HG03442 (cell line): ENCODE measurements around the gene SOBP.
"Not testable (repeated sequence)": the region's sequence is repeated elsewhere in the genome, so short reads cannot be mapped to it uniquely, and the experiment has no call there.

ENCODE experiments used
- ATAC-seq: cut with Tn5 transposase; IDR thresholded peaks from one replicate; pipeline ENCODE4 v1.9.1; 2021; ENCODE audit warnings: mild to moderate bottlenecking, moderate library complexity; ENCODE audit not compliant: unreplicated experiment

The SOBP gene

DNA sequence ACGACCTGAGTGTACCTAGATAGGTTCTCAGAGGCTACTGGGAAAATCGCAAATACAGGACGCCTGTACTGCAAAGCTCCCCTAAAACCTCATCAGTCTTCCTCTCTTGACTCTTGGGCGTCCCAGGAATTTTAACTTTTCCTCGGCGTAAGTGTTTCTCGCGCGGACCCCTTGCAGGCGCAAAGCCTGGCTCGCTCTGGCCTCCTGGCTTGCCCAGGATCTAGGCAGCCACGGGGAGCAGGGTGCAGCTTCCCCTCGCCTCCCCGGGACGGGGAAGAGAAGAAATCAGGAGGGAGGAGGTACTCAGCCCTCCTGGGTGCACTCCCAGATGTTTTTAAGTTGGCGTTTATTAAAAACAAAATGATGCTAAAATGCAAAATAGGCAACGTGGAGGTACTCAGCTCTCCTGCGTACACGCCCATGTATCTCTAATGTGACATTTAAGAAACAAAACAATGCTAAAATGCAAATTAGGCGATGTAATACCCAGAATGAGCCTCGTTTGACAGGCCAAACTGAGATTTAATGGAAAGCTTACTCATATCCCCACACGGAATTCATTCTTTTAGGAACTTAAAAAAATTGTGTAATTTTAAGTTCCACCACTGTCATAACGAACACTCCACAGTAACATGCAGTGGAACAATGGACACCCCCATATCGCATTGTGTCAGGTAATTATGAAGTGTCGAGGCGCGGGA lies 1.6 kb upstream of the SOBP start:
- no peak for ATAC-seq

DNA sequence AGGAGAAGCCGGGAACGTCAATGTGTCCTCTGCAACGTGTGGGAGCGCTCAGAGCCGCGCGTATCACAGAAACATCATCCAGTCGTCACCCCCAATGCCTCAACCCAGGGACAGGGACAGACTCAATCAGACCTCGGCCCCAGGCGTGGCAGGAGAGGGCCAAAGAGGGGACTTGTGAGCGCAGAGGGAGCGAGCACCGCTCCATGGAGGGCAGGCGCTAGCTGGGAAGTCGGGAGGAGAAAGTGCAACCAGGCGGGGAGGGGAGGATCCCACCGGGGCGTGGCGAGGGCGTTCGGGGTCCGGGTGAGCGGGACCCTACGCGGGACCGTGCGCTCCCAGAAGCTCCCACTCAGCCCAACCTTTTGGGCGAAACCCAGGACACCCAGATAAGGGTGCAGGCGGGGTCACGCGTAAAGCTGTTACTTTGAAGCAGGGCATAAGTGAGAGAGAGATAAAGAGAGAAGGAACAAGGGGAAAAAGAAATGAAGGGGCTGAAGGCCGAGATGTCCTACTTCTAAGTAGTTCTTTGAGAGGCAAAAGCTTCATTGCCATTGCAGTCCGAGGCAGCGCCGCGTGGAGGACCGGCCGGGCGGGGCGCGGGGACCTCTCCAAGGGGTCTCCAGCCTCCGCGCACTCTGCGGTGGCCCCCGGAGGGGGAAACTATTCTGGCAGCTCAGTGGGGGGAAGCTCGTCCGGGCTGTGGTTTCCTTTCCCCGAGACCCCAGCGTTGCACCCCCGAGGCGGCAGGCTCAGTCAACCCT lies 862 bp upstream of the SOBP start:
- no peak for ATAC-seq

- ATAC-seq = no peak
Measured at GRCh38 chr6:107490566-107491137, 735 bp downstream of the SOBP start.

GRCh38 chr6:107491138-107491609 lies 1.3 kb downstream of the SOBP start:
- ATAC-seq = no peak

- no peak for ATAC-seq
Measured at GRCh38 chr6:107491760-107492660, 2.1 kb downstream of the SOBP start.

DNA sequence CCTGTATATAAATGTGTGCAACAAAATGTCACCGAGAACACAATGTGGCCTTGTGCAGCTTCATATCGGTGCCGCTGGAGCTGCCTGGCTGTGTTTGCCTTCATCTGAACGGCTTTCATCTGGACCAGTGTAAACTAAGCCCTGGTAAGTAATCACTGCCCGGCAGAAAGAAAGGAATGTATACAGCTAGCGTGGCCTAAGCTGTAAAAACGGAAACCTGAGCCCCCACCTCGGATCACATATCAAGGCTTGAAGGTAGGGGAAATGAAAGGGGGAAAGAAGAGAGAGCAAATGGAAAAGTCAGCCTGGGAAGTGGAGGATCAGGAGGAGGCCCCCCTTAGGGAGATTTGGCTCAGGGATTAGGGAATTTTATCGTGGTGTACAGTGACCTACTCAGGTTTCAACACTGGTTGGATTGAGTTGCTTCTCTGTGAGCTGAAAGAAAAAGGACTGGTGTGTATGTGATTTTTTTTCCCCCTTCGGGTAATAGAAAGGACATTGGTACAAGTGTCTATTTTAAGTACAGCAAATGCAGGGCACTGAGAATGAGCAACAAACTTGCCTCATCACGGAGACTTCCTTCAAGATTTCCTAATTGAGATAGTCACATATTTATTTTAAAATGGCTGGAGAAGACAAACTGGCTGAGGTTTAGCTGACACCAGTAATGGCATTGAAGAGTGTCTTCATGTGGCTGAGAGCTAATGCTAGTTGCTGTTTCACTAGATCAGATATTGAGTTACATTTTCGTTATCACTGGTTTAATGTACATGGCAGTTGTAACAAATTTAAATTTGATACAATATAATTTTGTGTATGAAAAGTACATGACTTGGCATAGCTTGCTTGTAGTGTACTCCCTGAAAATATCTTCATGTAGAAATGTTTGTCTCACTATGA lies 3.5 kb downstream of the SOBP start:
- ATAC-seq = no peak

DNA sequence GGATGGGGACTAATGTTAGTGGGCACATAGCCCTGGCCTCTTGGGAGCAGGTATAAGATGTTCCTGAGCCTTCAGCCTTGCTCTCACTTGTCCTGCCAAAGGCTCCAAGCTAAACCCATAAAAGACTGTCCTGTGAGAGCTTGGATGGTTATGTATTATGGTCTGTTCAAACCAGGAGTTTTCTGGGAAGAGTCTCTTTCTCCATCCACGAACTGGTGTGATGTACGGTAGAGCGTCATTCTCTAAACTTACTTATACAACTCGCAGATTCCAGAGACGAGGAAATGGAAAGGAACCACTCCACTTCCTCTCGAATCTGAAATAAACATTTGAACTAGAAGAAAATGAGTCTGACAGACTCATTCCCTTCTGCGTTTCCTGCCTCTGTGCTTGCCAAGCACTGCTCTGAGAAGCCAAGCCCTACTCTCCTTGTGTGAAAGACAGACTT lies 5.3 kb downstream of the SOBP start:
- no peak for ATAC-seq

- ATAC-seq = no peak
Measured at GRCh38 chr6:107495971-107496370, 6.1 kb downstream of the SOBP start.

DNA sequence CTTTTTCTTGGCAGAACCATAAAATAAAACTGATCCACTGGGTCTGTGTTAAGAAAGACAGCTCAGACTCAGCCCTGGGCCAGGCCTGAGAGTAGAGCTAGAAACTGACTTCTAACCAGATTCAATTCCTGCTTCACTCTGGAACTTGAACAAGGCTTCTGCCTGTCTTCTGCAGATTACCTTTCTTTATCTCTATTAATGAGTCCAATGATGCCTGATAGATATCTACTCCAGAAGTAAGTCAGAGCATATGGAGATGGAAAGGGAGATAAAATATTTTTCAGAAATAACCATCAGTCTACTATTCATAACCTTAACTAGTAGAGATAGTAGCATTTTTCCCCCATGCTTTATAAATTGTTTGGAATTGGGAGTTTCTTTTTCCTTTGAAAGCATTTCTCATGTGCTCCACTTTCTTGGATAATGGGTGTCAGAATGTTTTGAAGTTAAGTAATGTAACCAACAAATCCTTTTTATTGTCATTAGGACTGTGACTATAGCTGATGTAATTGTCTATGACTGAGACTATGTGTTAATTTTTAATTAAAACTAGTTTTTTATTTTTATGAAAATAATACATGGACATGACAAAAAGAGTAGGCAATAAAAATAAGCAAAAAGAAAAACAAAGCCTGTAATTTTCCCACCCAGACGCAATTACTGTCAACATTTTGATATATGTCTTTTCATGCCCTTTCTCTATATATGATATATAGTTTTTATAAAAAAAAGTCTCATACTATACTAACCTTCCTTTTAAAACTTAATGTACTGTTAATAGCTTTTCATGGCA lies 7.2 kb downstream of the SOBP start:
- ATAC-seq = no peak

GRCh38 chr6:107504270-107505026 lies 14.5 kb downstream of the SOBP start:
- no peak for ATAC-seq

DNA sequence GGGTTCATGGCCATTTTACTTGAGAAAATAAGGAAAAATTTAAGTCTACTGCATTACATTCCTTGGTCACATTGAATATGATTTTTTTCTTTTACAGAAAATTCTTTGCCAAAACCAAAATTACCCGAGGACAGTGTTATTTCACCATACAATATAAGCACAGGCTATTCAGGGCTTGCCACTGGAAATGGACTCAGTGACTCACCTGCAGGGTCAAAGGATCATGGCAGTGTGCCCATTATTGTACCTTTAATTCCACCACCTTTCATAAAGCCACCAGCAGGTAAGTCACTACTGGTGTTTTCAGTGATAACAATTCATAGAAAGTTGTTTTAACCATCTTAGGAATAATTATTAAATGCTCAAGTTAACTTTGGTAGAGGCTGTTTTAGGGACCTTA lies 16.2 kb downstream of the SOBP start:
- no peak for ATAC-seq

- ATAC-seq = no peak
Measured at GRCh38 chr6:107509506-107509905, 19.6 kb downstream of the SOBP start.

DNA sequence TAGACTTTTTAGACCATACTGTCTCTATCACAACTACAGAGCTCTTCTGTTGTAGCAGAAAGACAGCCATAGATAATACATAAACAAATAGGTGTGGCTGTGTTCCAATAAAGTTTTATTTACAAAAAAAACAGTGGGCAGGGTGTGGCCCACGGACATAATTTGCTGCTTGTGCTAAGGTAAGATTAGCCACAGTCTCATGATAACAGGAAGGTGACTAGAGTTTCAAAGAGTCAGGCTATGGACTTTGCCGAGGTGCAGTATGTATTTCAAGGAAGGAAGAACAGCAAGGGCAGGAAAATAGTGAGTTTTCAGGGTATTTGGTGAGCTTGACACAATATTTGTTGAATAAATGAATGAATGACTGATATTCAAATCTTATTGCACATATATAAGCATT lies 20.2 kb downstream of the SOBP start:
- ATAC-seq = no peak

DNA sequence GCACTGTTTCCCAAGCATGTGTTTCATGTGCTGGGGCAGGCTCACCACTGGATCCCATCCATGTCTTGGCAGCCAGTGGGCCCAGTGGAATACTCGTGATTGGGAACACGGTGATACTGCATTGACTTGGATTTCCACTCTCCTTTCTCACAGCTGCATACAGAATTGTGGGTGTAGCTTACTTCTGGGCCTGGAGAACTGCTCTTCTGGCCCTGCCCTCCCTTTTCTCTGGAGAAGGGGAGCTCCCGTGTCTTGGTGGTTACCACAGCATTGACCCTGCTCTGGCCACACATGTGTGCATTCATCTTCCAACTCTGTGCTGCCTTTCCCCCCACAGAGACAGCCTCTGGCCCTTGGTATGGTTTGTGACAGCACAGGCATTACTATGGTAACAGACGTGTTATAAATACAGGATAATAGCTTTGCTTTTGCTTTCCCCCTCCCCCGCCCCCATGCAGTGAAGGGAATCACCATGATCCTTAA lies 21.6 kb downstream of the SOBP start:
- ATAC-seq = no peak

GRCh38 chr6:107513214-107513613 lies 23.3 kb downstream of the SOBP start:
- no peak for ATAC-seq

DNA sequence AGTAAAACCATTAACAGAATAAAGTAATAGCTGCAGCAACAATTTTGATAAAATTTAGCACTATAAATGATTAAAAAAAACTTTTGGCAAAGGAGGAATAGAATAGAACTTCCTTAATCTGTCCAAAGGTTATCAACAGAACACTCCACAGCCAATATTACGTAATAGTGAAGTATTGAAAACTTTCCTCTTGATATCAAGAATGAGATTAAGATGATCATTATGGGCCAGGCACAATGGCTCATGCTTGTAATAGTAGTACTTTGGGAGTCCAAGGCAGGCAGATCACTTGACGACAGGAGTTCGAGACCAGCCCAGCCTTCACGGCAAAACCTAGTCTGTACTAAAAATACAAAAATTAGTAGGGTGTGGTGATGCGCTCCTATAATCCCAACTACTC lies 26.0 kb downstream of the SOBP start:
- no peak for ATAC-seq

DNA sequence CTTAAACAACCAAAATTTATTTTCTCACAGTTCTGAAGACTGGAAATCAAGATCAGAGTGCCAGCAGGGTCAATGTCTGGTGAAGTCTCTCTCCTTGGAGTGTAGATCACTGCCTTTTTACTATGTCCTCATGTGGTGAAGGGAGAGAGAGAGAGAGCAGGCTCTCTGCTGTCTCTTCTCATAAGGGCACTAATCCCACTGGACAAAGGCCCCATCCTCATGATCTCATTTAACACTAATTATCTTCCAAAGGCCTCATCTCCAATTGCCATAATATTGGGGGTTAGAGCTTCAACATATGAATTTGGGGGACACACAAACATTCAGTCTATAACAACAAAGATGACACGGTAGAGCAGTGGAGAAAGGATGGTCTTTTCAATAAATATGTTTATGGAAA lies 27.4 kb downstream of the SOBP start:
- ATAC-seq = no peak

DNA sequence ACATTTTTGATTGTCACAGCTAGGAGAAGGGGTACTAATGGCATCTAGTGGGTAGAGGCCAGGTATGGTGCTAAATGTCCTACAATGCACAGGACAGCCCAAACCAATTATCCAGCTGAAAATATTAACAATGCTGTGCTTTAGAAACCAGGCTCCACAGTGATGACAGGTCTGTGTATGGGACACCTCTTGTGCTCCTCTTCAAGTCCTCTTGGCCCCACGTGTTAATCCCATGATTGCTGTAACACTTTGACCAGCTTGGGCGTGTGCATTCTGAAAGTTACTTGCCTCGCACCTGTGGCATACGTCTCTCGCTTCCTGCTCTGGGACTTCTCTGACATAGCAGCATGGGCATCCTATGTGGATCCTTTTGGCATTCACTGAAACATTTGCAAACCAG lies 29.3 kb downstream of the SOBP start:
- ATAC-seq = not testable (repeated sequence)
